ENCODE data around the gene PTK6.

The PTK6 gene

GRCh38 chr20:63501818-63502670, 35.1 kb downstream of the PTK6 start:
- peak; percentile 57 for DNase-seq
- Histone ChIP-seq H3K27me3 (replicated peaks; ENCODE audit: insufficient read depth, low read length) (peaks cover 64% of the 10 kb centered on the region), H3K9me3 (replicated peaks; ENCODE audit: insufficient read depth, low read length) (no peaks in the 10 kb centered on the region), H3K4me3 (ENCODE audit: low read length) (no peak overlapping the region), H3K9me2 (replicated peaks; ENCODE audit: insufficient read depth, low read length) (no peaks in the 10 kb centered on the region), H3K4me1 (ENCODE audit: low read length) (peaks cover 8% of the 10 kb centered on the region), H4K20me1 (ENCODE audit: insufficient read depth, low read length) (no peaks in the 10 kb centered on the region), H3K27ac (ENCODE audit: low read length) (no peak overlapping the region), H3K36me3 (replicated peaks; ENCODE audit: insufficient read depth, low read length) (no peaks in the 10 kb centered on the region), H2AFZ (ENCODE audit: low read length) (no peak overlapping the region), H3F3A (ENCODE audit: insufficient read depth, low read length) (no peaks in the 10 kb centered on the region), H3K4me2 (ENCODE audit: low read depth, low read length) (peak overlapping the region; percentile 63; the same call in 1 of the 2 replicates), H3K79me2 (ENCODE audit: low read length) (no peaks in the 10 kb centered on the region), H3K9ac (ENCODE audit: low read length) (no peak overlapping the region)
- TF ChIP-seq CTCF (IDR thresholded peaks at IDR 0.05; ENCODE audit: low read length) (no peak), EZH2 (optimal IDR thresholded peaks at IDR 0.05; ENCODE audit: low read depth, low read length) (no peak), EZH2phosphoT487 (IDR thresholded peaks at IDR 0.05; ENCODE audit: low read length) (no peak)

- no peak for TF ChIP-seq EZH2phosphoT487 (IDR thresholded peaks at IDR 0.05; ENCODE audit: low read length)
- peak overlapping the region; percentile 63; the same call in 1 of the 2 replicates for H3K4me2 ChIP-seq (ENCODE audit: low read depth, low read length)
- no peak overlapping the region for H3K9ac ChIP-seq (ENCODE audit: low read length)
- no peaks in the 10 kb centered on the region for H3K9me2 ChIP-seq (replicated peaks; ENCODE audit: insufficient read depth, low read length)
- H3K27ac ChIP-seq (ENCODE audit: low read length), result no peak overlapping the region
- peaks cover 62% of the 10 kb centered on the region for H3K27me3 ChIP-seq (replicated peaks; ENCODE audit: insufficient read depth, low read length)
- DNase-seq, result no peak
- peaks cover 8% of the 10 kb centered on the region for H3K4me1 ChIP-seq (ENCODE audit: low read length)
- no peaks in the 10 kb centered on the region for H3K36me3 ChIP-seq (replicated peaks; ENCODE audit: insufficient read depth, low read length)
- no peaks in the 10 kb centered on the region for H3K79me2 ChIP-seq (ENCODE audit: low read length)
- H3K9me3 ChIP-seq (replicated peaks; ENCODE audit: insufficient read depth, low read length), result no peaks in the 10 kb centered on the region
- no peak overlapping the region for H2AFZ ChIP-seq (ENCODE audit: low read length)
- H4K20me1 ChIP-seq (ENCODE audit: insufficient read depth, low read length), result no peaks in the 10 kb centered on the region
- no peak overlapping the region for H3K4me3 ChIP-seq (ENCODE audit: low read length)
- H3F3A ChIP-seq (ENCODE audit: insufficient read depth, low read length), result no peaks in the 10 kb centered on the region
Observed at GRCh38 chr20:63500902-63501817, 36.0 kb downstream of the PTK6 start.

- no peaks in the 10 kb centered on the region for H3K9me2 ChIP-seq (replicated peaks; ENCODE audit: insufficient read depth, low read length)
- H3K4me3 ChIP-seq (ENCODE audit: low read length), result no peak overlapping the region
- H3F3A ChIP-seq (ENCODE audit: insufficient read depth, low read length), result no peaks in the 10 kb centered on the region
- H3K9ac ChIP-seq (ENCODE audit: low read length), result no peak overlapping the region
- no peak for TF ChIP-seq EZH2 (optimal IDR thresholded peaks at IDR 0.05; ENCODE audit: low read depth, low read length)
- H4K20me1 ChIP-seq (ENCODE audit: insufficient read depth, low read length), result no peaks in the 10 kb centered on the region
- H3K4me2 ChIP-seq (ENCODE audit: low read depth, low read length), result no peak overlapping the region
- peaks cover 61% of the 10 kb centered on the region for H3K27me3 ChIP-seq (replicated peaks; ENCODE audit: insufficient read depth, low read length)
- no peak for DNase-seq
- no peaks in the 10 kb centered on the region for H3K79me2 ChIP-seq (ENCODE audit: low read length)
- peaks cover 8% of the 10 kb centered on the region for H3K4me1 ChIP-seq (ENCODE audit: low read length)
- H3K27ac ChIP-seq (ENCODE audit: low read length), result no peak overlapping the region
- H3K36me3 ChIP-seq (replicated peaks; ENCODE audit: insufficient read depth, low read length), result no peaks in the 10 kb centered on the region
- no peaks in the 10 kb centered on the region for H3K9me3 ChIP-seq (replicated peaks; ENCODE audit: insufficient read depth, low read length)
- no peak overlapping the region for H2AFZ ChIP-seq (ENCODE audit: low read length)
Observed at GRCh38 chr20:63500151-63500901, 36.9 kb downstream of the PTK6 start.

Measured in MM.1S (cell line).